GM18511 (cell line): ENCODE results near the gene PDGFRB.

Source experiments
- ATAC-seq: cut with Tn5 transposase; IDR thresholded peaks from one replicate; pipeline ENCODE4 v1.9.1; 2021; ENCODE audit warnings: mild to moderate bottlenecking, moderate library complexity; ENCODE audit not compliant: unreplicated experiment

PDGFRB gene

DNA sequence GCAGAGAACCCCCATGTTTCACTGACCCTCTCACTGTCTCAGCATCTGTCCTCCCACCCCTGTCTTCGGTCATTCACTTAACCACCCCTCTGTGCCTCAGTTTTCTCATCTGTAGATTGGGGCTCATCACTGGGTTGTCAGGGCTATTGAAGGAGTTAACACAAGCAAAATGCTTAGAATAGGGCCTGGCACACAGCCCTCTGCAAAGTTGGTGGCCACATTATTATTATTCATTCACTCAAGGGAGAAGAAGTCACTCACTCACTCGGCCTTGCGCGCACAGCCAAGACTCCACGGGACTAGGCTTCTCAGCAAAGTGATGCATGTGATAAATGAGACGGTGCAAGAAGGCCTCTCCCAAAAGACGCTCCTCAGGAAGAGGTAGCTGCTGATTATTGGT, 8.0 kb downstream of the PDGFRB start:
- no peak for ATAC-seq

GRCh38 chr5:150146862-150147601, 8.6 kb downstream of the PDGFRB start:
- no peak for ATAC-seq

GRCh38 chr5:150146235-150146634, 9.4 kb downstream of the PDGFRB start:
- ATAC-seq, result no peak

DNA sequence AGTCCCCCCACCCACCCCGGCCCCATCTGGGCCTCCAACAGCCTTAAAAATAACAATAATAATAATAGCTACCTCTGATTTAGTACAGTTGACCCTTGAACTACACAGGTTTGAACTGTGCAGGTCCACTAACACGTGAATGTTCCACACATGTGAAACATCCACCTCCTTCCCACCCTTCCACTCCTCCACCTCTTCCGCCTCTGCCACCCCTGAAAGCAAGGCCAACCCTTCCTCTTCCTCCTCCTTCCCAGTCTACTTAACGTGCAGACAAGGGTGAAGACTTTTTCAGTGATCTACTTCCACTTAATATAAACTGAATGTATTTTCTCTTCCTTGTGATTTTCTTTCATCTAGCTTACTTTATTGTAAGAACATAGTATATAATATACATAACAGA, 10.8 kb downstream of the PDGFRB start:
- ATAC-seq, result no peak

DNA sequence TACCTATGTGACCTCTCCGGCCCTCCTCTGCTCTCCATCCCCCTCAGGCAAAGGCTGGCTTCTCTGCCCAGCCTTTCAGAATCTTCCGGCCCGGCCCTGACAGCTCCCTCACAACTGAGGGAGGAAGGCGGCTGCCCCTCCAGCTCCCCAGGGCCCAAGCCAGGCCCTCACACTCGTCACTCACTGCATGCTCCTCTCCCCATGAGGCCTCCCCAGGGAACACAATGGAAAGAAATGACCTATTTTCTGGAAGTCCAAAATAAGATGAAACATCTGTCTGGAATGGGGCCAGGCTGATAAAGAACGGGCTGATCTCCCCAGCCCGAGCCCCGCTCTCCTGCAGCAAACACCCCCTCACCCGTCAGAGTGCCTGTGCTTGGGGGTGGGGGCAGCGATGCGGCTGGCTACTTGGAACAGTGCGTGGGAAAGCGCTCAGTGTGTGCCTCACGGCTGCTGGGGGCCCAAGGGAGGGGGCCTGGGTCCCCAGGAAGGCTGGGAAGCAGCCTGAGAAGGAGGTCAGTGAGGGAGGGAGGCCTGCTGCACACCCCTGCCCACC, 11.3 kb downstream of the PDGFRB start:
- ATAC-seq, result no peak

- no peak for ATAC-seq
These were observed 12.0 kb downstream of the PDGFRB start for GRCh38 chr5:150143350-150144245.

- ATAC-seq, result no peak
These were observed 12.7 kb downstream of the PDGFRB start for GRCh38 chr5:150142959-150143349.

DNA sequence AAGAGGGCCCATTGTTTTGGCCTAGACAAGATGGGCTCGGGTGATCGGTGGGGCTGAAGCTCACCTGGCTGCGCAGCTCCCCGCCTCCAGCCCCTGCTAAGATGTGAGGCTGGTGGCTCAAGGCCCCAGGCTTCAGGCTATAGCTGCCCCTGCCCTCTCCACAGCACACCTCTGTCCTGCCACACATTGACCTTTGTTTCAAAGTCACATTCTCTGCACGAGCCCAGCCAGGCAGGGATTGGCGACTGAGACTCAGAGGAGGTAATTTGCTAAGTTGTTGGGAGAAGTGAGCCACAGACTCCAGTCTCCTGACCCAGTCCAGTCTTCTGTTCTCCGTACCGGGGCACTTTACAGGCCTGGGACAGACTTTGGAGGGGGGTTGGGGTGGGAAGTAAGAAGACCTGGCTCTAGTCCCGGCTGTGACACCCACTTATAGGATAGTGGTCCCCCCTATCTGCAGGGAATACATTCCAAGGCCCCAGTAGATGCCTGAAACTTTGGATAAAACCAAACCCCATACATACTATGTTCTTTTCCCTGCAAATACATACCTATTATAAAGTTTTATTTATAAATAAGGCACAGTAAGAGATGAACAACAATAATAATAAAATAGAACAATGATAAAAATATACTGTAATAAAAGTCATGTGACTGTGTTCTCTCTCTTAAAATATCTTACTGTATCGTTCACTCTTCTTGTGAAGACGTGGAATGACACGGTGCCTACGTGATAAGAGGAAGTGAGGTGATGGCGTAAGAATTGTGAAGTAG, 13.3 kb downstream of the PDGFRB start:
- no peak for ATAC-seq

DNA sequence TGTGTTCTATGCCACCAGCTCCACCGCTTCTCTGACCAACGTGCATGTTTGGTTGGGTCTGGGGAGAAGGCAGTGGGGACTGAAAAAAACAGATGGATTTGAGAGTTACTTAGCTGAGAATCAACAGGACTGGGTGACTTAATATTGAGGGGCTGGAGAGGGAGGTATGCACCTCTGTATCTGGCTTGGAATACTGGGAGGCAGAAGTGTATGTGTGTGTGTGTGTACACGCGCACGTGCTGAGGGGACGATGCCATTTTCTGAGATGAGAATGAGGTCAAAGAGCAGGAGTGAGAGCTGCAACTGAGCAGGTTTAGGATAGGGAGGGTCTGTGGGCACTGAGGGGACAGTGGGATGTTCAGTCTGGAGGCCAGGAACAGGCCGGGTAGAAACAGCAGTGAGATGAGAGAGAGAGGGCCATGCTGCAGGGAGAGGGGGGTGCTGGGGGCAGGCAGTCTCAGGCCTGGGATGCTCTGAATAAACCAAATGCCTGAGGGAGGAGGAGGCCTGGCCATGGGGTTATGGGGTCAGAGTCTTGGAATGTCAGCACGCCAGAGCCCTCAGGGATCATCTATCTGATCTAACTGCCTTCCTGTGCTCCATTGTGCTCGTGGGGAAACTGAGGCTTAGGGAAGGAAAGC, 14.0 kb downstream of the PDGFRB start:
- ATAC-seq, result no peak

DNA sequence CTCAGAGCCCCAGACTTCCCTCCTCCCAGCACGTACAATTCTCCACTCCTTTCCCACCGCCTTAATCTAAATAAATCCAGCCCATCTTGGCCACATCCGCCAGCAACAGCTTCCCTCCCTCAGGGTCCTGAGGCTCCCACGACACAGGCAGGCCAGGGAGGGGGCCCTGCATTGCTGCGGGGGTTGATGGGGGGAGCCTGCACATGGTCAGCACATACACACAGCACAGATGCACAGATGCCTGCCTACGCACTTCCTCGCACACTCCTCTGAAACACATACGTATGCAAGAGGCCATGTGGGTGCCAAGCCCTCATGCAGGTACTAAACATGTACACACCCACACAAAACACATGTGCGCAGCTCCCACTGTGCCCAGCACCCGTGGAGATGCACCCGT, 14.8 kb downstream of the PDGFRB start:
- ATAC-seq, result no peak

- ATAC-seq, result no peak
These were observed 16.3 kb downstream of the PDGFRB start for GRCh38 chr5:150139334-150139733.

GRCh38 chr5:150138551-150139265, 16.9 kb downstream of the PDGFRB start:
- no peak for ATAC-seq

GRCh38 chr5:150137997-150138396, 17.6 kb downstream of the PDGFRB start:
- ATAC-seq, result no peak

GRCh38 chr5:150137168-150137957, 18.3 kb downstream of the PDGFRB start:
- no peak for ATAC-seq

DNA sequence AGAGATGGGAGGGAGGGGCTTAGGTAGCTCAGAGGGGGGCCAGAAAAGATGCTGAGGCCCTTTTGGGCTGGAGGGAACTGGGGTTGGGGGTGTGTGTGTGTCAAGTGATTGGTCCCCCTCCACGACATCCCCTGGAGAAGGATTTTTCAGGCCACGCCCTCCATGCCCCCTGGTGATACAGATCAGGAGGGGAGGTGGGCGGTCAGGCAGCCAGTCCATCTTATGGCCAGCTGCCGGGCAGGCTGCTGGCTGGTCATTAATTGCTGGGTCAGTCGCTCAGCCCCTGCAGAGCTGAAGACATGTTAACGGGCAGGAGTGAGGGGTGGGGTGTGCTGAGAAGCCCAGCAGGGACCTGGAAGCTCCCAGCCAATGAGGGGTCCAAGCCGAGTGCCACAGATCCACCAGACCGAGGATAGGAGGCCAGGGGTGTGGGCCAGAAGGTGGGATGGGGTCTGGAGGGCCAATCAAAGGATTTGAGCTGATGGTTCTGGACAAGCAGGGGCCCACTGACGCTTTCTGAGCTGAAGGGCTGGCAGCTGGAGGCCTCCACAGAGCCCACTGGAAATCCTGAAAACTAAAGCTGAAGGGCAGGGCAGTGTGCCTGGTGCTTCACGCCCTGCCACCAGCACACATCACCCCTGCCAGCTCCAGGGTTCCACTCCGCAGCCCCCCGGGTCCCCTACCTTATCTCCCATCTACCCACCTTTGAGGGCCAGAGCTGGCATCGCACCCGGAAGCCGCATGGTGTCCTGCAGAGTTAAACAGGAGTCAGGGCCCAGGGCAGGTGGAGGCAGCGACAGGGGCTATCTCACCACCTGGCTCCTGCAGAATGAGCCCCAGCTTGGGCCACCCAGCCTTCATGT, 19.1 kb downstream of the PDGFRB start:
- ATAC-seq, result no peak

DNA sequence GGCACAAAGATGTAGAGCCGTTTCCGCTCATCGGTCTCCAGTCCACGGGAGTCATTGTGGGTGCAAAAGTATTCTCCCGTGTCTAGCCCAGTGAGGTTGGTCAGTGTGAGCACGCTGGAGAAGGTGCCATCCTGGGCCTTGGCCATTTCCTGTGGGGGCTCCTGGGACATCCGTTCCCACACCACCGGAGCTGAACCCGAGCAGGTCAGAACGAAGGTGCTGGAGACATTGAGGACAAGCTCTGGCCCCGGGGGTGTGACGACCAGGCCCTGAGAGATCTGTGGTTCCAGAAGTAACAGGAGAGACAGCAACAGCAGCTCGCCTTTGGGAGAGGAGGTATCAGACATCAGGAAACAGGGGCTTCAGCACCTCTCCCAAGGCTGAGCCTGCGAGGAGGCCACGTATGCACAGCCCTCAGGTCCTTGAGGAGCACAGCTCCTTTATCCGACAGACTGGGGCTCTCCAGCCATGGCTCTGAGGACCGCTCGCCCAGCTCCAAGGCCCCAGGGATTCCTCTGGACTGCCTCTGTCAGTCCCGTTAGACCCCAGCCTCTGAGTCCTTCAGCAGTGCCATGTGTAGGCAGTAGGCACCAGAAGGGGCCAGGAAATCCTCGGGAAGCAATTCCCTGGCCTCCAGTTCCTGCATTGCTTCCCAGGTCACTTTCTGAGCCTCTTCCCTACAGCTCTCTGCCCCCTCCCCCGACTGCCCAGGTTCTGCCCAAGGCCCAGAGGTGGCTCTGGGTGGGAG, 19.9 kb downstream of the PDGFRB start:
- ATAC-seq, result no peak

DNA sequence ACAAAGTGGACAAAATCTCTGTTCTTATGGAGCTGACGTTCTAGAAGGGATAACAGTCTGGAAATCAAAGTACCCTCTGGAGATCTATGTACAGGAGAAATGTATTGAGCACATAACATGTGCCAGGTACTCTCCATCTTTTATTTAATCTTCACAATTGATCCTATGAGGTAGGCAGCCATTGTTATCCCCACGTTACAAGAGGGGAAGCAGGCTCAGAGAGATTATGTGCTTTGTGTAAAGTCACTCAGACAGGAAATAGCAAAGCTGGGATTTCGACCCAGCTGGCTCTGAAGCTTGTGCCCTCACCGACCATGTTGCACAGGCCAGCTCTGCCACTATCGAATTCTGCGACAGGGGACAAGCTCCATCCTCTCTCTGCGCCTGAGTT, 21.5 kb downstream of the PDGFRB start:
- no peak for ATAC-seq
